ENCODE results near the gene MACROD2. TPM values are rescaled to one million over a fixed set of nuclear protein-coding genes. Genes with fewer than 3 reads are reported as not detected.

MACROD2 gene
- total RNA-seq, 4 donors from 2014 or later: 4.6 to 33.0 (median 8.3) TPM

DNA sequence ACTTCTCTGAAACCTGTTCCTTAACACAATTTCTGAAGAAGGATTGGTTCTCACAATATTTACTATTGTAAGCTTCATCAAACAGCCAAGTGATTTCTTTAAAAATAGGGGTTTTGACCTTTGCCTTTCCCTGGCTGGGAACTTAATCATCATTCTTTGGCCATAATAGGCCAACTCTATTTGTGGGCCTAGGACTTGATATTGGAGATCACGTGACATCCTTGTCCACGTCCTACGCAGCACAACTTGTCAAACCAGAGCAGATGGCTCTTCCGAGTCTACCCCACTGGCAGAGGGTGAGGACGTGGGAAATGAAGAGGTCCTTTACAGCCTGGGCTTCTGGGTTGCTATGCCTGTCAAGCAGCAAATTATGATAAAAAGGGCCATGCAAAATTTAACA, 1547.3 kb downstream of the MACROD2 start:
- in situ Hi-C loops (cut with MboI; ENCODE audit: low pct_ligation_motif_present in 1 of 4, low pct_unique_long_range_greater_than_20kb in 1 of 4, low sequenced_read_pairs in 3 of 4): no loop called here

DNA sequence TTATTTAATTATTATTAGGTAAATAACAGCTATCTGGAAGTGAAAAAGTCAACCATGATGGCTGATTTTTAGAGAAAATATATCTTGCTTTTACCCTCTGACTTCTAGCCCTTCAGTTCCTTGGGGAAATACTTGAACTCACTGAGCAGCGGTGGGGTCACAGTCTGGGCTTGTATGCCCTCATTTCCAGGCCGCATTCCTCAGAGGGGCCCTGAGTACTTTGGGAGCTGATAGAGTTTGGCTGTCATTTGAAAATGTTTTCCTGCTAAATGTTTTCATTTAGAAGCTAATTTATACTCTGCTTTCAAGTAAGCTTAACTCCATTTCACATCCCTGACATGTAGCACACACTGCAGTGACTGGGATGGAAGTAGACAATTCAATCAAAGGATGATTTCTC, 1549.4 kb downstream of the MACROD2 start:
- TF ChIP-seq, protein P1, sequence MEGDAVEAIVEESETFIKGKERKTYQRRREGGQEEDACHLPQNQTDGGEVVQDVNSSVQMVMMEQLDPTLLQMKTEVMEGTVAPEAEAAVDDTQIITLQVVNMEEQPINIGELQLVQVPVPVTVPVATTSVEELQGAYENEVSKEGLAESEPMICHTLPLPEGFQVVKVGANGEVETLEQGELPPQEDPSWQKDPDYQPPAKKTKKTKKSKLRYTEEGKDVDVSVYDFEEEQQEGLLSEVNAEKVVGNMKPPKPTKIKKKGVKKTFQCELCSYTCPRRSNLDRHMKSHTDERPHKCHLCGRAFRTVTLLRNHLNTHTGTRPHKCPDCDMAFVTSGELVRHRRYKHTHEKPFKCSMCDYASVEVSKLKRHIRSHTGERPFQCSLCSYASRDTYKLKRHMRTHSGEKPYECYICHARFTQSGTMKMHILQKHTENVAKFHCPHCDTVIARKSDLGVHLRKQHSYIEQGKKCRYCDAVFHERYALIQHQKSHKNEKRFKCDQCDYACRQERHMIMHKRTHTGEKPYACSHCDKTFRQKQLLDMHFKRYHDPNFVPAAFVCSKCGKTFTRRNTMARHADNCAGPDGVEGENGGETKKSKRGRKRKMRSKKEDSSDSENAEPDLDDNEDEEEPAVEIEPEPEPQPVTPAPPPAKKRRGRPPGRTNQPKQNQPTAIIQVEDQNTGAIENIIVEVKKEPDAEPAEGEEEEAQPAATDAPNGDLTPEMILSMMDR (IDR thresholded peaks at IDR 0.05): no peak
- TF ChIP-seq POLR2AphosphoS5 (IDR thresholded peaks at IDR 0.05) (no peak), POLR2A (IDR thresholded peaks at IDR 0.05) (no peak), EP300 (IDR thresholded peaks at IDR 0.05; ENCODE audit: low read depth) (no peak)
- no peak overlapping the region for H3K4me3 ChIP-seq
- no peak for DNase-seq
- H3K4me1 ChIP-seq: no peaks in the 10 kb centered on the region
- WGBS, 2 donors (ENCODE audit: low coverage in 1 of 2): 60 to 69% methylated on average over 2 of the region's 2 CpGs
- in situ Hi-C loops (cut with MboI; ENCODE audit: low pct_ligation_motif_present in 1 of 4, low pct_unique_long_range_greater_than_20kb in 1 of 4, low sequenced_read_pairs in 3 of 4) (no loop called here), intact Hi-C loops (cut with DNase I; ENCODE audit: low total_unique reads) (no loop called here)
- H3K27ac ChIP-seq: no peak overlapping the region
- H3K9me3 ChIP-seq: no peaks in the 10 kb centered on the region
- H3K36me3 ChIP-seq: no peaks in the 10 kb centered on the region
- H3K27me3 ChIP-seq: no peaks in the 10 kb centered on the region

More for the DNA sequence above, 1547.3 kb downstream of the MACROD2 start:
- H3K27ac ChIP-seq: no peak overlapping the region
- H3K9me3 ChIP-seq: no peaks in the 10 kb centered on the region
- no peak for DNase-seq
- H3K4me3 ChIP-seq: no peak overlapping the region
- no peaks in the 10 kb centered on the region for H3K4me1 ChIP-seq
- intact Hi-C loops (cut with DNase I; ENCODE audit: low total_unique reads): no loop called here
- no peaks in the 10 kb centered on the region for H3K36me3 ChIP-seq
- no peaks in the 10 kb centered on the region for H3K27me3 ChIP-seq
- WGBS, 2 donors (ENCODE audit: low coverage in 1 of 2): 81 to 100% methylated on average over 1 to 5 of the region's 5 CpGs
- no peak for TF ChIP-seq EP300 (IDR thresholded peaks at IDR 0.05; ENCODE audit: low read depth)
- TF ChIP-seq, protein P1 (IDR thresholded peaks at IDR 0.05): no peak
- no peak for TF ChIP-seq POLR2AphosphoS5 (IDR thresholded peaks at IDR 0.05)
- TF ChIP-seq POLR2A (IDR thresholded peaks at IDR 0.05): no peak

DNA sequence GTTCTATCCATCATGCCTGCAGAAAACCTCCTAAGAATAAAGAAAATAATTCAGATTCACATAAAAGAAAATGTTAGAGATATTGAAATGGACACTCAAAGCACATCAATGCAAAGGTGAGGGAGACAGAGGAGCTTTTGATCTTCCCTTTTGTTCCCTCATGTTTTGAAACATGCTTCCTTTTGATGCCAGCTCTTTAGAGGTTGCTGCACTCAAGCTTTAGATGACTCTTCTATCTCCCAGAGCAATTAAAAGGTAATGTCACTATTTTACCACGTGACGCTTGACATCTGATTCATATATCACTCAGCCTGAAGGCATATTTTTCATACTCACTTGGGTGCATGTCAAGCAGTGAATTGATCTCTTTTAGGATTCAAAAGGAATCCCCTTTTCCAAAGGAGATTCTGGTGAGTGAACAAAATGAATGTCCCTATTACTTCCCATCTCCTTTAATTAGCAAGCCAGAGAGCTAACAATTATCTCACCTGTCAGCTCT, 1551.3 kb downstream of the MACROD2 start:
- H3K27me3 ChIP-seq: no peaks in the 10 kb centered on the region
- intact Hi-C loops (cut with DNase I; ENCODE audit: low total_unique reads): loop anchor here (2.0 kb wide), 1 partner anchor 46 kb away; no protein-coding TSS in a partner anchor
- H3K36me3 ChIP-seq: no peaks in the 10 kb centered on the region
- H3K9me3 ChIP-seq: no peaks in the 10 kb centered on the region
- no peak for DNase-seq
- WGBS, 2 donors (ENCODE audit: low coverage in 1 of 2): 61 to 91% methylated on average over 2 of the region's 2 CpGs
- H3K4me1 ChIP-seq: no peaks in the 10 kb centered on the region
- TF ChIP-seq EP300 (IDR thresholded peaks at IDR 0.05; ENCODE audit: low read depth) (no peak), POLR2A (IDR thresholded peaks at IDR 0.05) (no peak), POLR2AphosphoS5 (IDR thresholded peaks at IDR 0.05) (no peak)
- TF ChIP-seq, protein P1 (IDR thresholded peaks at IDR 0.05): no peak
- no peak overlapping the region for H3K4me3 ChIP-seq
- no peak overlapping the region for H3K27ac ChIP-seq
- in situ Hi-C loops (cut with MboI; ENCODE audit: low pct_ligation_motif_present in 1 of 4, low pct_unique_long_range_greater_than_20kb in 1 of 4, low sequenced_read_pairs in 3 of 4): no loop called here

DNA sequence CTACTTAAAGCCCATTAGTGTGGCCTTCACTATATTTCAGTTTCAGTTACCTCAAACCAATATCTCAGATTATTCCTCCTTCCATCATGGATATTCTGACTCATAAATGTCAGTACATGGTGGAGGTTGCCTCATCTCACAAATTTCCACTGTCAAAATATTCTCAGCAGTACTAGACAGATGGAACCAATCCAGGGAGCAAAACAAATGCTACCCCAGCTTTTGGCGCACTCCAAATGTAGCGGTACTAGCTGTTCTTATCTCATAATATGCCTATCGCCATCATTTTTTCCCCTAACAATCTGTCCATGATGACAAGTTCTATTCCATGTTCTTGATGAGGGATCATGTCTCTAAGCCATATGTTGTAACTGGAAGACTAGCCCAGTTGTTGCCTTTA, 1551.8 kb downstream of the MACROD2 start:
- DNase-seq: no peak
- no peaks in the 10 kb centered on the region for H3K36me3 ChIP-seq
- no peak overlapping the region for H3K27ac ChIP-seq
- 95 to 96% methylated on average over 3 of the region's 3 CpGs for WGBS, 2 donors (ENCODE audit: low coverage in 1 of 2)
- no peak overlapping the region for H3K4me3 ChIP-seq
- no peaks in the 10 kb centered on the region for H3K9me3 ChIP-seq
- H3K4me1 ChIP-seq: no peaks in the 10 kb centered on the region
- intact Hi-C loops (cut with DNase I; ENCODE audit: low total_unique reads) (loop anchor here (2.0 kb wide), 1 partner anchor 46 kb away; no protein-coding TSS in a partner anchor), in situ Hi-C loops (cut with MboI; ENCODE audit: low pct_ligation_motif_present in 1 of 4, low pct_unique_long_range_greater_than_20kb in 1 of 4, low sequenced_read_pairs in 3 of 4) (no loop called here)
- H3K27me3 ChIP-seq: no peaks in the 10 kb centered on the region
- TF ChIP-seq POLR2A (IDR thresholded peaks at IDR 0.05) (no peak), POLR2AphosphoS5 (IDR thresholded peaks at IDR 0.05) (no peak), EP300 (IDR thresholded peaks at IDR 0.05; ENCODE audit: low read depth) (no peak)
- TF ChIP-seq, protein P1 (IDR thresholded peaks at IDR 0.05): no peak
